ENCODE results near the gene TGFB1I1. TPM values are rescaled to one million over a fixed set of nuclear protein-coding genes. Genes with fewer than 3 reads are reported as not detected.

TGFB1I1 gene
- 1.6 and 4.0 TPM in 2 replicates for total RNA-seq
- total RNA-seq (2013), result 1.4 TPM
- polyA plus RNA-seq, result 0.16 and 1.4 TPM in 2 replicates
- 1.1 TPM in 1 of 2 replicates, not detected in the other for polyA minus RNA-seq

- no peaks in the 10 kb centered on the region for H3K9me3 Mint-ChIP-seq (ENCODE audit: insufficient read depth)
- Histone ChIP-seq H3K9me3 (ENCODE audit: control extremely low read depth in 1 of 3, control insufficient read depth in 2 of 3, insufficient read depth in 1 of 3, low read length in 2 of 3) (peaks cover 0 to 12% (median 0%) of the 10 kb centered on the region in 3 donors), H2AFZ (ENCODE audit: insufficient read depth, low read depth, low read length, poor library complexity, severe bottlenecking) (peak within 1 kb of the TSS; percentile 51), H3K4me2 (replicated peaks; ENCODE audit: low read depth, low read length, poor library complexity, severe bottlenecking) (peak within 1 kb of the TSS; percentile 89), H3K36me3 (replicated peaks in 1 of 2; ENCODE audit: control extremely low read depth in 1 of 2, control insufficient read depth in 1 of 2, extremely low read depth in 1 of 2, insufficient read depth in 2 of 2, low read length in 1 of 2) (no peaks in the 10 kb centered on the region), H3K27me3 (replicated peaks in 1 of 4; ENCODE audit: control extremely low read depth in 1 of 4, control insufficient read depth in 3 of 4, insufficient read depth in 4 of 4, low read length in 3 of 4) (peaks cover 0 to 21% (median 11%) of the 10 kb centered on the region in 4 experiments), H3K27ac (ENCODE audit: low read length in 2 of 2) (no peak within 1 kb of the TSS), H3K4me1 (ENCODE audit: control insufficient read depth in 2 of 2, insufficient read depth in 2 of 2, low read length in 2 of 2) (peaks cover 29% of the 10 kb centered on the region in 2 donors), H3K4me3 (ENCODE audit: control extremely low read depth in 1 of 5, extremely low read depth in 1 of 5, insufficient read depth in 1 of 5, low read depth in 2 of 5, low read length in 4 of 5) (peak within 1 kb of the TSS in 4 of 5 experiments; percentile 28 to 47 (median 42)), H3K9ac (ENCODE audit: low read length) (peak within 1 kb of the TSS; percentile 52), H3K79me2 (ENCODE audit: control insufficient read depth, insufficient read depth, low read length) (no peaks in the 10 kb centered on the region), H4K20me1 (ENCODE audit: control insufficient read depth, insufficient read depth, low read length, poor library complexity, severe bottlenecking) (no peaks in the 10 kb centered on the region)
- TF ChIP-seq EZH2 (IDR thresholded peaks at IDR 0.05; ENCODE audit: borderline replicate concordance, insufficient read depth, low read depth, low read length, poor library complexity, severe bottlenecking) (no peak), CTCF (IDR thresholded peaks at IDR 0.05) (no peak)
- ATAC-seq (ENCODE audit: low read depth), result peak; percentile 37
- CTCF ChIA-PET, result interaction anchor here (1.2 kb wide), 1 partner anchor 12 kb away, joined by 5 read pairs; no protein-coding TSS in a partner anchor
- H3K4me3 Mint-ChIP-seq, result peak within 1 kb of the TSS; percentile 86
- H3K4me1 Mint-ChIP-seq, result peaks cover 52% of the 10 kb centered on the region
- no peak for DNase-seq
- POLR2A ChIA-PET, result interaction anchor here (0.6 to 1.0 kb wide), 2 partner anchors 13 to 213 kb away, joined by 3 to 5 read pairs; partner anchors contain the start of gene ARMC5
- intact Hi-C loops (cut with micrococcal nuclease), result no loop called here
- H3K27me3 Mint-ChIP-seq, result peaks cover 3% of the 10 kb centered on the region
- WGBS (ENCODE audit: insufficient coverage), result 6% methylated on average over 36 of the region's 63 CpGs
- peak within 1 kb of the TSS; percentile 67 for H3K27ac Mint-ChIP-seq
Observed at GRCh38 chr16:31471875-31472708, at the start of gene TGFB1I1. TSS of gene TGFB1I1 (plus strand) at chr16:31472152. CDS start at chr16:31472189, 37 bp downstream.

- no peaks in the 10 kb centered on the region for H3K4me1 Mint-ChIP-seq
- ChIA-PET POLR2A (no interaction called here), CTCF (no interaction called here)
- Histone ChIP-seq H3K79me2 (ENCODE audit: control insufficient read depth, insufficient read depth, low read length) (no peaks in the 10 kb centered on the region), H3K9me3 (ENCODE audit: control extremely low read depth in 1 of 3, control insufficient read depth in 2 of 3, insufficient read depth in 1 of 3, low read length in 2 of 3) (peaks cover 0 to 9% (median 0%) of the 10 kb centered on the region in 3 donors), H3K4me1 (ENCODE audit: control insufficient read depth in 2 of 2, insufficient read depth in 2 of 2, low read length in 2 of 2) (peaks cover 3 to 7% of the 10 kb centered on the region in 2 donors), H3K4me3 (ENCODE audit: control extremely low read depth in 1 of 5, extremely low read depth in 1 of 5, insufficient read depth in 1 of 5, low read depth in 2 of 5, low read length in 4 of 5) (no peak overlapping the region), H3K27ac (ENCODE audit: low read length in 2 of 2) (no peak overlapping the region), H4K20me1 (ENCODE audit: control insufficient read depth, insufficient read depth, low read length, poor library complexity, severe bottlenecking) (no peaks in the 10 kb centered on the region), H3K4me2 (replicated peaks; ENCODE audit: low read depth, low read length, poor library complexity, severe bottlenecking) (no peak overlapping the region), H2AFZ (ENCODE audit: insufficient read depth, low read depth, low read length, poor library complexity, severe bottlenecking) (no peak overlapping the region), H3K27me3 (replicated peaks in 1 of 4; ENCODE audit: control extremely low read depth in 1 of 4, control insufficient read depth in 3 of 4, insufficient read depth in 4 of 4, low read length in 3 of 4) (no peaks in the 10 kb centered on the region), H3K36me3 (replicated peaks in 1 of 2; ENCODE audit: control extremely low read depth in 1 of 2, control insufficient read depth in 1 of 2, extremely low read depth in 1 of 2, insufficient read depth in 2 of 2, low read length in 1 of 2) (no peaks in the 10 kb centered on the region), H3K9ac (ENCODE audit: low read length) (no peak overlapping the region)
- intact Hi-C loops (cut with micrococcal nuclease), result no loop called here
- ATAC-seq (ENCODE audit: low read depth) (no peak), DNase-seq (no peak)
- no peak overlapping the region for H3K4me3 Mint-ChIP-seq
- TF ChIP-seq EZH2 (IDR thresholded peaks at IDR 0.05; ENCODE audit: borderline replicate concordance, insufficient read depth, low read depth, low read length, poor library complexity, severe bottlenecking) (no peak), CTCF (IDR thresholded peaks at IDR 0.05) (no peak)
- H3K9me3 Mint-ChIP-seq (ENCODE audit: insufficient read depth), result no peaks in the 10 kb centered on the region
- H3K27me3 Mint-ChIP-seq, result peaks cover 18% of the 10 kb centered on the region
- H3K27ac Mint-ChIP-seq, result no peak overlapping the region
- WGBS (ENCODE audit: insufficient coverage), result no CpG with 5 or more reads among the region's 3 CpGs
Observed at GRCh38 chr16:31423241-31423640, 48.7 kb upstream of the TGFB1I1 start.
